Measurements from ENCODE around the gene ADCY4.

- TF ChIP-seq GATA2 (IDR thresholded peaks at IDR 0.05; ENCODE audit: low read depth, low read length) (no peak), GATA3 (IDR thresholded peaks at IDR 0.05; ENCODE audit: low read depth, low read length) (no peak)
These were observed 32.0 kb upstream of the ADCY4 start for GRCh38 chr14:24366721-24367513.

Measured in SH-SY5Y (cell line).